HepG2 (cell line): ENCODE measurements around the gene SLF1. TPM values are rescaled to one million over a fixed set of nuclear protein-coding genes. Genes with fewer than 3 reads are reported as not detected.

Experiments
- ATAC-seq: fragments of 200-7000 bp; cut with Tn5 transposase; 3 replicates; pipeline ENCODE4 v1.9.1; 2020; ENCODE audit warnings: mild to moderate bottlenecking, moderate library complexity
- BruUV-seq: library from RNA; stranded (reverse); fragments of 400-500 nt; replicated peaks from 2 replicates; lab custom pipeline; 2021; lab: Mats Ljungman, UMichigan
- CTCF ChIA-PET: fragments of 300-600 bp; formaldehyde crosslinking; extraction: SDS; loops from one replicate; lab custom pipeline; 2021; ENCODE audit warnings: low total read pairs, inconsistent platforms, low intra/inter-chr PET ratio; lab: Yijun Ruan, JAX
- POLR2A ChIA-PET: fragments of 350-600 bp; sonication (Branson Sonifier 250); formaldehyde crosslinking; loops from one replicate; lab custom pipeline; 2020; ENCODE audit warnings: antibody characterized with exemption, inconsistent platforms; lab: Yijun Ruan, JAX
- DNase-seq: peaks from one replicate; pipeline ENCODE4 v3.0.0-alpha.2; 2015; ENCODE audit warnings: low spot score
- FAIRE-seq: peaks from 3 replicates; lab custom pipeline; 2011; peaks lifted over from hg19 to GRCh38; lab: Jason Lieb, UNC
- H2AFZ ChIP-seq: one replicate; pipeline ENCODE4 v1.6.1; 2011; ENCODE audit warnings: low read length, inconsistent platforms
- H3K27ac ChIP-seq: fragments of 300-600 bp; 3 replicates; pipeline ENCODE4 v1.8.0; 2011; ENCODE audit warnings: mixed run types, mild to moderate bottlenecking, mixed read lengths, low read length, inconsistent platforms; ENCODE audit not compliant: insufficient read depth; ENCODE audit errors: extremely low read length
- H3K27me3 ChIP-seq, 2 experiments: fragments of 200-600 bp in 1 of 2; 2 replicates in 1 of 2; 3 replicates in 1 of 2; pipeline versions ENCODE4 v1.6.0 to v1.8.0; 2011; ENCODE audit warnings: low read length in 2 of 2, mild to moderate bottlenecking in 2 of 2, moderate library complexity in 2 of 2, inconsistent platforms in 1 of 2; ENCODE audit not compliant: insufficient read depth in 2 of 2, control insufficient read depth in 1 of 2
- H3K36me3 ChIP-seq, 2 experiments: fragments of 200-600 bp in 1 of 2; replicated peaks in 1 of 2; 2 replicates in 1 of 2; 3 replicates in 1 of 2; pipeline versions ENCODE4 v1.5.1 to v1.8.0; 2011; ENCODE audit warnings: low read length in 2 of 2, inconsistent platforms in 1 of 2; ENCODE audit not compliant: insufficient read depth in 2 of 2, control insufficient read depth in 1 of 2
- H3K4me1 ChIP-seq: 2 replicates; pipeline ENCODE4 v1.5.1; 2012; ENCODE audit warnings: low read length, inconsistent platforms; ENCODE audit not compliant: insufficient read depth
- H3K4me2 ChIP-seq: 2 replicates; pipeline ENCODE4 v1.6.0; 2011; ENCODE audit warnings: low read depth, low read length, inconsistent platforms
- H3K4me3 ChIP-seq, 3 experiments: fragments of 200-600 bp in 1 of 3; sonication (generic), shearing (Covaris generic) in 1 of 3; replicated peaks in 1 of 3; 2 replicates each; pipeline ENCODE4 v1.5.1; 2011 to 2016; ENCODE audit warnings: low read length in 3 of 3, inconsistent platforms in 2 of 3, low read depth in 2 of 3, mild to moderate bottlenecking in 2 of 3, control low read depth in 1 of 3, mixed read lengths in 1 of 3; ENCODE audit not compliant: insufficient read depth in 1 of 3
- H3K79me2 ChIP-seq: one replicate; pipeline ENCODE4 v1.6.1; 2011; ENCODE audit warnings: low read length, inconsistent platforms; ENCODE audit not compliant: insufficient read depth
- H3K9ac ChIP-seq: 2 replicates; pipeline ENCODE4 v1.6.0; 2011; ENCODE audit warnings: mild to moderate bottlenecking, low read depth, low read length, inconsistent platforms; ENCODE audit not compliant: insufficient read depth
- H3K9me3 ChIP-seq: 2 replicates; pipeline ENCODE4 v1.5.1; 2012; ENCODE audit warnings: mild to moderate bottlenecking, low read length
- H4K20me1 ChIP-seq: 2 replicates; pipeline ENCODE4 v1.6.0; 2011; ENCODE audit warnings: inconsistent platforms, mild to moderate bottlenecking, low read length, moderate library complexity; ENCODE audit not compliant: insufficient read depth
- DMAP1 ChIP-seq: IDR thresholded peaks from 2 replicates; pipeline ENCODE4 v1.6.1; 2016
- RXRB ChIP-seq: IDR thresholded peaks from 2 replicates; pipeline ENCODE4 v1.6.1; 2016; ENCODE audit warnings: borderline replicate concordance, missing genetic modification reagents, missing compliant biosample characterization
- ZC3H4 ChIP-seq: sonication (generic); formaldehyde crosslinking; IDR thresholded peaks from 2 replicates; pipeline ENCODE4 v1.4.0; 2020; ENCODE audit warnings: missing genetic modification reagents, borderline replicate concordance
- ZFAT ChIP-seq: sonication (generic); formaldehyde crosslinking; conservative IDR thresholded peaks from 2 replicates; pipeline ENCODE4 v1.8.1; 2023; ENCODE audit warnings: missing genetic modification reagents, inconsistent platforms
- ZNF331 ChIP-seq: sonication (generic); formaldehyde crosslinking; IDR thresholded peaks from 2 replicates; pipeline ENCODE4 v1.4.0; 2020; ENCODE audit warnings: missing genetic modification reagents
- ZNF33B ChIP-seq: sonication (generic); formaldehyde crosslinking; IDR thresholded peaks from 2 replicates; pipeline ENCODE4 v1.5.1; 2020; ENCODE audit warnings: mild to moderate bottlenecking, missing genetic modification reagents
- ZNF432 ChIP-seq: sonication (generic); formaldehyde crosslinking; IDR thresholded peaks from 2 replicates; pipeline ENCODE4 v1.5.0; 2020; ENCODE audit warnings: missing genetic modification reagents, mild to moderate bottlenecking, borderline replicate concordance
- ZNF468 ChIP-seq: sonication (generic); formaldehyde crosslinking; IDR thresholded peaks from 2 replicates; pipeline ENCODE4 v1.8.0; 2022; ENCODE audit warnings: mild to moderate bottlenecking, moderate library complexity, missing genetic modification reagents
- ZNF549 ChIP-seq: sonication (generic); formaldehyde crosslinking; IDR thresholded peaks from 2 replicates; pipeline ENCODE4 v1.5.0; 2020; ENCODE audit warnings: missing genetic modification reagents
- in situ Hi-C: cut with HindIII; loops from 2 replicates; pipeline ENCODE4 v1.10.0; 2017; ENCODE audit warnings: low pct_unique_long_range_greater_than_20kb; ENCODE audit not compliant: extremely low pct_ligation_motif_present
- intact Hi-C: fragments of 100-400 bp; cut with micrococcal nuclease; formaldehyde crosslinking; loops from one replicate; pipeline ENCODE4 v1.10.0; 2022; ENCODE audit not compliant: unreplicated experiment
- polyA plus RNA-seq, 8 experiments: library from polyadenylated mRNA; depleted of rRNA in 3 of 8; stranded (reverse) in 7 of 8; unstranded in 1 of 8; fragments of >200 nt; fragmentation: Illumina TruSeq in 4 of 8; extraction: Trizol in 4 of 8; gene quantifications; 2 replicates each; pipeline versions ENCODE4 v1.2.1 to v1.2.3, GENCODE V29; 2011 to 2016; ENCODE audit warnings: low read depth in 4 of 8, missing spikeins in 1 of 8, mixed read lengths in 1 of 8; ENCODE audit not compliant: insufficient read depth in 1 of 8
- total RNA-seq, 5 experiments: library from RNA; depleted of rRNA; stranded (reverse); fragments of >200 nt; fragmentation: Illumina TruSeq; extraction: Trizol; gene quantifications; 2 replicates each; pipeline ENCODE4 v1.2.3, GENCODE V29; 2016; ENCODE audit warnings: low read depth in 1 of 5
- TF ChIP-seq, protein P1 (sequence below): sonication (generic); formaldehyde crosslinking; IDR thresholded peaks from 2 replicates; pipeline ENCODE4 v1.4.0; 2020; ENCODE audit warnings: low read depth, mild to moderate bottlenecking, missing genetic modification reagents
- TF ChIP-seq, protein P2 (sequence below): sonication (generic); formaldehyde crosslinking; IDR thresholded peaks from 2 replicates; pipeline ENCODE4 v1.5.0; 2020; ENCODE audit warnings: mild to moderate bottlenecking, missing genetic modification reagents, borderline replicate concordance
- TF ChIP-seq, protein P3 (sequence below): sonication (generic); formaldehyde crosslinking; conservative IDR thresholded peaks from 2 replicates; pipeline ENCODE4 v1.8.0; 2022; ENCODE audit warnings: low read depth, missing genetic modification reagents

The SLF1 gene
- total and polyA plus RNA-seq, 2 of the 13 experiments (the other 11 are each of a cell fraction or from before 2014, with no cell fraction given): 2.1 to 9.1 TPM

DNA sequence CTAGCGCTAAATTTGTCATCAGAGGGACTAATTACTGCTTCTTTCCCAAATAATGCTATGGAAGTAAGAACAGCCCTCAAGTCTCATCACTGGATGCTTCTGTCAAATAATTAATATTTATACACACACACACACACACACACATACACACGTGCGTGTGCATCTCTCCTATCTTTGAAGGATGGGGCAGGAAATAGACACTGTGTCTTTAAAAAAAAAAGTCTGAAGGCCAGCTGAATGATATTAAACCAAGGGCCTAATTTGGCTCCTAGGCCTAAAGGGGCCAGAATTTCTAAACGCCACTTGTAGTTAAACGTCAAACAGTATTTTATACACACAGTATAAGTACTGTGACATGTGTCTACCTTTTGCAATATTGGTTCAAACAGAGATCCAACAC, 3.3 kb downstream of the SLF1 start (continued):
- TF ChIP-seq, protein P1, sequence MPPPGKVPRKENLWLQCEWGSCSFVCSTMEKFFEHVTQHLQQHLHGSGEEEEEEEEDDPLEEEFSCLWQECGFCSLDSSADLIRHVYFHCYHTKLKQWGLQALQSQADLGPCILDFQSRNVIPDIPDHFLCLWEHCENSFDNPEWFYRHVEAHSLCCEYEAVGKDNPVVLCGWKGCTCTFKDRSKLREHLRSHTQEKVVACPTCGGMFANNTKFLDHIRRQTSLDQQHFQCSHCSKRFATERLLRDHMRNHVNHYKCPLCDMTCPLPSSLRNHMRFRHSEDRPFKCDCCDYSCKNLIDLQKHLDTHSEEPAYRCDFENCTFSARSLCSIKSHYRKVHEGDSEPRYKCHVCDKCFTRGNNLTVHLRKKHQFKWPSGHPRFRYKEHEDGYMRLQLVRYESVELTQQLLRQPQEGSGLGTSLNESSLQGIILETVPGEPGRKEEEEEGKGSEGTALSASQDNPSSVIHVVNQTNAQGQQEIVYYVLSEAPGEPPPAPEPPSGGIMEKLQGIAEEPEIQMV (CRISPR knock-in tag): no peak
- TF ChIP-seq DMAP1 (CRISPR knock-in tag): no peak
- TF ChIP-seq, all 625 proteins: peak for 0

DNA sequence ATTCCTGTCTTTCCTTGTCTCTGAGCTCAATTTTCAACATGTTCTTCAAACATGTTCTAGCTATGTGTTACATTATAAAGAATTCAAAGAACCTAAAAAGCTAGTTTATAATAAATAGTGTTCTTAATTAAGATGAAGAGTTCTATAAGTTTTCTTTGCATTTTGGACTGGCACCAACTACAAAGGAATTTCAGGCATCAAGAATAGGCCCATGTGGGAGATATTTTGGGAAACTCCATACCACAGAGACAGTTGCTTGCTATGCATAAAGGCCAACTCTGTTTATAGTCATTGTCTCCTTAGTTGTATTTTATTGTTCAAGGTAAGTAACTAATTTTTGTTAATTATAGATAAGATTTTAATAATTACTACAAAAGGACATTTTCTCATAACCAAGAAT, 4.5 kb downstream of the SLF1 start:
- no TSS peak for BruUV-seq
- Histone ChIP-seq H4K20me1 (no peaks in the 10 kb centered on the region), H3K27ac (no peak overlapping the region), H3K27me3 (no peaks in the 10 kb centered on the region; a peak in 1 of 5 replicates), H2AFZ (no peak overlapping the region)
- CTCF ChIA-PET: no interaction called here
- no peak for TF ChIP-seq ZNF33B (CRISPR knock-in tag)
- no peak for TF ChIP-seq ZNF331 (CRISPR knock-in tag)
- TF ChIP-seq RXRB (CRISPR knock-in tag): no peak
- no peak for TF ChIP-seq ZNF549 (CRISPR knock-in tag)
- no peak for TF ChIP-seq ZFAT (CRISPR knock-in tag)
- no peak for TF ChIP-seq ZNF432 (CRISPR knock-in tag)
- TF ChIP-seq, protein P2, sequence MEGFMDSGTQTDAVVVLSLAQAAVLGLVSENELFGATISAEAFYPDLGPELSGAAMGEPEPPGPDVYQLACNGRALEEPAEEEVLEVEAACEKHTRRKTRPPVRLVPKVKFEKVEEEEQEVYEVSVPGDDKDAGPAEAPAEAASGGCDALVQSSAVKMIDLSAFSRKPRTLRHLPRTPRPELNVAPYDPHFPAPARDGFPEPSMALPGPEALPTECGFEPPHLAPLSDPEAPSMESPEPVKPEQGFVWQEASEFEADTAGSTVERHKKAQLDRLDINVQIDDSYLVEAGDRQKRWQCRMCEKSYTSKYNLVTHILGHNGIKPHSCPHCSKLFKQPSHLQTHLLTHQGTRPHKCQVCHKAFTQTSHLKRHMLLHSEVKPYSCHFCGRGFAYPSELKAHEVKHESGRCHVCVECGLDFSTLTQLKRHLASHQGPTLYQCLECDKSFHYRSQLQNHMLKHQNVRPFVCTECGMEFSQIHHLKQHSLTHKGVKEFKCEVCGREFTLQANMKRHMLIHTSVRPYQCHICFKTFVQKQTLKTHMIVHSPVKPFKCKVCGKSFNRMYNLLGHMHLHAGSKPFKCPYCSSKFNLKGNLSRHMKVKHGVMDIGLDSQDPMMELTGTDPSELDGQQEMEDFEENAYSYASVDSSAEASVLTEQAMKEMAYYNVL (CRISPR knock-in tag): no peak
- TF ChIP-seq, protein P3, sequence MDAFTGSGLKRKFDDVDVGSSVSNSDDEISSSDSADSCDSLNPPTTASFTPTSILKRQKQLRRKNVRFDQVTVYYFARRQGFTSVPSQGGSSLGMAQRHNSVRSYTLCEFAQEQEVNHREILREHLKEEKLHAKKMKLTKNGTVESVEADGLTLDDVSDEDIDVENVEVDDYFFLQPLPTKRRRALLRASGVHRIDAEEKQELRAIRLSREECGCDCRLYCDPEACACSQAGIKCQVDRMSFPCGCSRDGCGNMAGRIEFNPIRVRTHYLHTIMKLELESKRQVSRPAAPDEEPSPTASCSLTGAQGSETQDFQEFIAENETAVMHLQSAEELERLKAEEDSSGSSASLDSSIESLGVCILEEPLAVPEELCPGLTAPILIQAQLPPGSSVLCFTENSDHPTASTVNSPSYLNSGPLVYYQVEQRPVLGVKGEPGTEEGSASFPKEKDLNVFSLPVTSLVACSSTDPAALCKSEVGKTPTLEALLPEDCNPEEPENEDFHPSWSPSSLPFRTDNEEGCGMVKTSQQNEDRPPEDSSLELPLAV (CRISPR knock-in tag): no peak
- no peak for TF ChIP-seq ZNF468 (CRISPR knock-in tag)
- TF ChIP-seq ZC3H4 (CRISPR knock-in tag): no peak
- TF ChIP-seq, all 625 proteins: peak for 0
- H3K4me3 ChIP-seq: no peak overlapping the region
- in situ Hi-C loops (no loop called here), intact Hi-C loops (no loop called here)
- DNase-seq (no peak), FAIRE-seq (no peak), ATAC-seq (no peak)
- H3K36me3 ChIP-seq: no peaks in the 10 kb centered on the region
- no peak overlapping the region for H3K4me2 ChIP-seq
- no peak overlapping the region for H3K9ac ChIP-seq
- POLR2A ChIA-PET: no interaction called here
- no peaks in the 10 kb centered on the region for H3K9me3 ChIP-seq
- H3K4me1 ChIP-seq: peaks cover 17% of the 10 kb centered on the region
- H3K79me2 ChIP-seq: peaks cover 30% of the 10 kb centered on the region
